HG03460 (cell line): ENCODE measurements around the gene VPS13D.
"Not testable (repeated sequence)": the region's sequence is repeated elsewhere in the genome, so short reads cannot be mapped to it uniquely, and the experiment has no call there.

ENCODE experiments used
- ATAC-seq: cut with Tn5 transposase; IDR thresholded peaks from one replicate; pipeline ENCODE4 v1.9.1; 2021; ENCODE audit not compliant: unreplicated experiment

VPS13D gene

DNA sequence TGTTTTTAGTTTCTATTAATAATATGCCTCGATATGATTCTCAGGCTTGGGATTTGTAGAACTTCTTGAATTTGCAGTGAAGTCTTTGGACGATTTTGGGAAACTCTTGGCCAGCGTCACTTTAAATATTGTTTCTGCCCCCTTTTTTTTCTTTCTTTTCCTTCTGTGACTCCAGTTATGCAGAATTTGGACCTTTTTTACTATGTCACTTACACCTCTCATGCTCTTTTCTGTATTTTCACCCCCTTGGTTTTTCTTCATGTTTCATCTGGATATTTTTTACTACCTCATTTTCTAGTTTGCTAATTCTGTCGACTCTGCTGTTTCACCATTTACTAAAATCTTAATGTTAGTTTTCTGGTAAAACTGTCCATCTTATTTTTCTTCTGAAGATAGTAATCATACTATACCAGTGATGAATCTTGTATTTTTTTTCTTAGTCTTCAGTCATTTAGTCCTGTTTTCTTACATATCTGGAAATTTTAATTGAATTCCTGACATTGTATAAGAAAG lies 214.6 kb downstream of the VPS13D start:
- ATAC-seq, result no peak

DNA sequence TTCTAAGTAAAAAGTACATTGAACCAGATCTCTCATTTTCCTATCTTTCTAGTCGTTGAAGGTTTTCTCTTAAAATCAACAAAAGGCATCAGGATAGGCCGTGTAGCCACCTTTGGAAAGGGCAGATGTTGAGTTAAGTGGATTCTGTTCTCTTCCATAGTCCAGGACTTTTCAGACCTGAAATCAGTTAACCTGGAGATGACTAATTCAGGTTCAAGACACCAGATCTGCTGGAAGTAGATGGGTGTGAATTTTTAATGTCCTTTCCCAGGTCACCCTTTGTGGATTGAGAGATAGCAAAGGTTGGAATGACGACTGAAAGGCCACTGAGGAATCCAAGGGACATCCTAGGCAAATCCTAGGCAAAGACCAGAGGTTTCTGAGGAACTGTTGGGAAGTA lies 215.4 kb downstream of the VPS13D start:
- ATAC-seq, result no peak

DNA sequence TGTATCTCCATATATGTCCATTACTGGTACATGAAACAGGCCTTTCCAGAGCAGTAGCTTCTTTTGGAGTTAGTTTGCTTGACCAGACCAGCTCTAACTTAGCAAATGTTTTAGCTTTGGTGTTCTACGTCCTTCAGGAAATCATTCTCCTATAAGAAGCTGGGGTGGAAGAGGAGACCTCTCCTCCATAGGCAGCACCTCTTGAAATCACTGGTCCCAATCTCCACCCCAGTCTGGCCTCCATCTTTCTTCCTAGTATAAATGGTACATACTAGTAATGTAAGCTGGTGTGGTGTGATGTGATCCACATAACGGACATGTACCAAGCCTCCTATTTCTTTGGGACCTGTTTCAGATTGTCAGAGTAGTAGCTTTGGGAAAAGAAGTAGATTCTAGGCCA lies 216.8 kb downstream of the VPS13D start:
- no peak for ATAC-seq

DNA sequence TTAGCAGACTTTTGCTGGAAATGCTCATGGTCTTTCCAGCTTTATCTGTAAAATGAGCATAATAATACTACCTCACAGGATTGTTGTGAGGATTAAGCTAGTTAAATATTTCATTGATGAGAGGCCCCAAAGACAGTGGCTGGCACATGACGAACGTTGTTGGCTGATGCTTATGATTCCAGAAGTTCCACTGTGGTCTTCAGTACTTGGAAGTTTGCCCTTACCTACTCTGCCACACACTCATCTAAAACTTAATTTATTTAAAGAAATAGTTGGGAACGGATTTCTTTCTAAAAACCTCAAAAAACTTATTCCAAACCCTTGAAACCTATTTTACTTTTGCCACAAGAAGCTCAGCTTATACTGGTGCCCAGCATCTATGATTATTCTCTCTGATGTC lies 217.5 kb downstream of the VPS13D start:
- no peak for ATAC-seq

DNA sequence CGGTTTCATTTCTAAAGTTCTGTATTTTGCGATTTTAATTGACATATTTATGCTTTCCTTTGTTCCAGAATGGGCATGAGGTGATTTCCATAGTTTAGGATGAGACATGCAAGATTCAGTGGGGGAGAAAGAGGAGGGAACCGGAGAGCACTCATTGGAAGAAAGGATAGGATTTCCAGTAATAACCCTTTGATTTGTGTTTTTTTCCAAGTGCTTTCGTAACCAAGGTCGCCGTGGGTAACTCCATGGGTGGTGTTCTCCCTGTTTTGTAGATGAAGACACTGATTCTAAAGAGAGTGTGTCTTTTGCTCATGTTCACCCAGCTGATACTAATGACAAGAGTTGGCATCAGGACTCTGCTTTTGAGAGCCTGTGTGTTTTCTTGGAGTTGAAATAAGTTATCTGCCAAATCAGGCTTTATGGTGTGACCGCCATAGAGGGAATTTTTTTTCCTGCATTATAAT lies 218.1 kb downstream of the VPS13D start:
- ATAC-seq, result no peak

DNA sequence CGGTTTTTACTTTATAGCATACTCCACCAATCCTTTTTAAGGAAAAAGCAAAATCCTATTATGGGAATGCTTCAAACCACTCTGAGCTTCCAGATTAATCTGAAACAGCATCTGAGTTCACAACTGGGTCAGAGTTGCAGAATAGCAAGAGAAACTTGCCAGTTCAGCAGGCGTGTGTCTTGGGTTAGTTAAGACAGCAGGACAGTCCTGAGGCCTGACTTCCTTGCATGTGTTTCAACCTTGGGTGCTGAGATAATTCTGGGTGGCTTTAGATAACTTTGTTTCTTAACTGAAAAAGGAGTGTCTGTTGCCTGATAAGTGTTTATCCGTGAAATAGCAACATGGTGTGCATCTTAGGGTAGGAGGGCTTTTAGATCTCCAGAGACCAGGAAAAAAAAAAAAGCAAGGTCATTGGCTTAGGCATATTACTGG lies 218.9 kb downstream of the VPS13D start:
- ATAC-seq, result no peak

DNA sequence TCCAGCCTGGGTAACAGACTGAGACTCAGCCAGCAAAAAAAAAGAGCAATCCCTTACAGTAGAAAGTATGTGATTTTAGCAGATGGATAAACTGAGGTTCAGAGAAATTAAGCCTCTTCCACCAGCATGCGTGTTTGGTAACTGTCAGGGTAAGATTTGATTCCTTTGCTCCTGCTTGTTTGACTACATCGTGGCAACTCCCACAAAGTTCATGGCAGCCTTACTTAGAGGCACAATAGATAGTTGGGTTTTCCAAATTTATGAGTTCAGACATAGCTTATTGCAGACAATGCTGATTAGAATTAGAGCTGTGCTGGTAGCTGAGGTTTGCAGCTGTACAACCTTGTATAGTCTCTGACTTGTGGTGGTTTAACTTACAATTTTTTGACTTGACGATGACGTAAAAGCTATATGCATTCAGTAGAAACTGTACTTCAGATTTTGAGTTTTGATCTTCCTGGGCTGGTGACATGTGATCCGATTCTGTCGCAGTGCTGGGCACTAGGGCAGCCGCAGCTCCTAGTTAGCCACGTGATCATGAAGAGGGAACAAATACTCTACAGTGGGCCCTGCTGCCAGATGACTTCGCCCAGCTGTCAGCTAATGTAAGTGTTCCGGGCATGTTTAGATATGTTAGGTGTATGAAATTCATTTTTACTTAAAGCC lies 220.4 kb downstream of the VPS13D start:
- no peak for ATAC-seq

DNA sequence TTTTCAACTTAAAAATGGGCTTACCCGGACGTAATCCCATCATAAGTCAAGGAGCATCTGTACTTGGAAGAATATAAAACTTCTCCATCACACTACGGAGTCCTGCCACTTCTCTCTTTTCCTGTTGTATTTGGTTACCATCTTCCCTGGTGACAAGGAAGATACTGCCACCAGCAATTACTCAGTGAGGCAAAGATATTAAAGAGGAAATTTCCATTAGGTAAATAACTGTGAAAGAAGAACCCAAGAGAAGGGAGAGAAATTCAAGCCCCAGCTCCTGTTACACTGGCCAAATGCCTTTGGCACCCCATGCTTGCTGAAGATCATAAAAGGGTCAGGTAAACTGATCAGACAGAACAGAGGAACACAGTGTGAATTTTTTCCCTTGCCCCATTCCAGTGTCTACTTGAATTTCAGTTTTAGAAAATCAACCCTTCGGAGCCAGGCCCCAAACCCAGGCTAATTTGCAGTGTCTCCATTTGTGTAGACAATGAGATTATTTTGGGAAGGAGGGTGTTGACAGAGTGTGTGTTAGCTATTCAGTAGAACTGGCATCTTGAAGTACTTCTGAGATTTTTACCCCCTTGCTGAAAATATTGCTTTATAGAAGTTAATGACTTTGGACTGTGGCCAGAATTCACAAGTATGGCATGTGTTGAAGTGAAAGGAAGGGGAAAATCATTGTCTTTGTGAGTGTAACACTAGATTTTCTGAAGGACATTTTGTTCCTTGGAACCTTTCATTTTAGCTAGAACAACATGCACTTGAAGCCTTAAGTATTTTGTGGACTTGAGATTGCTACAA lies 221.1 kb downstream of the VPS13D start:
- ATAC-seq, result no peak

DNA sequence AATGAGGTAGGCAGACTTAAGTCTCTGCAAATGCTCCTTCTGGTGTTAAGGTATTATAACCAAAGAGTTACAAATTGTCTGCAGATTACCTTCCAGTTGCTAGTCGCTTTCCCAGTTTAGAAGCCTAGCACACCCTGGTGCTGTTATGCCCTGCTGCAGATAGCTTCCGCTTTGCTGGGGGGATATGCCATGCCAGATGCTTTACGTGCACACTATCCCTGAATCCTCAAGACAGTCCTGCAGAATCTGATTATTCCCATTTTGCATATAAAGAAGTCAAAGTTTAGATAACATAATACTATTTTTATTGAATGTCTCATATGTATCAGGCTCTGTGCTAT lies 221.7 kb downstream of the VPS13D start:
- ATAC-seq, result no peak

DNA sequence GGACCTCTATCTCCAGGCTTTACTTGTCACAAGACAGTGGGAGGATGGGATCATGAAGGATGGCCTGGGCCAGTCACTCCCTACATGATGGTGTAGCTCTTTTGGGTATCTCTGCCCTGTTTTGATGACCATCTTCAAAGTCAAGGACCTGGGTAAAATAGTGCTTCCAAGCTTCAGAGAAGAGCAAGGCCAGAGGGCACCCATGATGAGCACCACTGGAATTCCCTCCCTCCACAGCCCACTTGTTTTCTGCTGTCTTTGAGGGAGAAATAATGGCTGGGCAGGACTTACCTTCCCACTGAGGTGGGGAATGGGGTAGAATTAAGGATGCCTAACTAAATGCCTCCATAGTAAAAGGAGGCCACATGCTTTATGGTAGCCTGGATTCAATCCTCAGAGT lies 222.4 kb downstream of the VPS13D start:
- ATAC-seq, result no peak

DNA sequence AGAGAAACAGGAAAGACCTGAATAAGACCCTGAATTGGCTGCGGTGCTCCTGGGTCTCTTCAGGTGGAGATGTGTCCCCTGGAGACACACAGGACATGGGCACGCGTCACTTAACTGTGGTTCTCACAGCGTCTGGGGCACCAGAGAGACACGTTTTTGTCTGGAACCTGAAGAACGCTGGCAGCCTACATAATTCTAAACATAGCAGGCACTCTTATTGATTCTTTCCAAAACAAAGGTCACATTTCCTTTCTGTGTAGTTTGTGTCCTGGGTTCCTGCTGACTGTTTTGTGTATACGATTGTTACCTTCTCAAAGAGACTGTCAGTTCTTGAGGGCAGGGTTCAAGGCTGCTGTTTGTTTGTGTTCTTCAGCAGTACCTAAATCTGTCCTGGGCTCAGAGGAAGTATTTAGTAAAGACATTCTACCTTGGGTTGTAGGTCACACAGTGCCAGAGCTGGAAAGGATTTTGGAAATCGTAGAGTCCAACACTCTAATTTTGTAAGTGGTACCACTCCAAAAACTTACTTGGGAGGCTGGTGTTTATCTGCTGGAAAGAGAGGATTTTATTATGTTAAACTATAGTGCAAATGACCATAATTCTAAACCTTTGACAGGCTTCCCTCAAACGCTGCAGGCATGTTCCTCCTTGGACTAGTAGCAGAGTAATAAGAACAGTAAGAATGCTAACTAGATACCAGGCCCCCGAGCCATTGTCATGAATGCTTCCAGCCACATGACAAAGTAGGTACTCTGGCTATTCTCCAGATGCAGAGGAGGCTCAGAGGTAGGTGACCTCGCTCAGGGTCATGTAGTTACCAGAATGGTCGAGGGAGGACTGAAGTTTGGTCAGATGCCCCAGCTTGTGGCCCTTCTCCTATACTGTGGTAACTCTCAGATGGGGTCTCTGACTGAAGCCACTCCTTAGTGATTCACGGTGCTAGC lies 223.8 kb downstream of the VPS13D start:
- ATAC-seq, result no peak

DNA sequence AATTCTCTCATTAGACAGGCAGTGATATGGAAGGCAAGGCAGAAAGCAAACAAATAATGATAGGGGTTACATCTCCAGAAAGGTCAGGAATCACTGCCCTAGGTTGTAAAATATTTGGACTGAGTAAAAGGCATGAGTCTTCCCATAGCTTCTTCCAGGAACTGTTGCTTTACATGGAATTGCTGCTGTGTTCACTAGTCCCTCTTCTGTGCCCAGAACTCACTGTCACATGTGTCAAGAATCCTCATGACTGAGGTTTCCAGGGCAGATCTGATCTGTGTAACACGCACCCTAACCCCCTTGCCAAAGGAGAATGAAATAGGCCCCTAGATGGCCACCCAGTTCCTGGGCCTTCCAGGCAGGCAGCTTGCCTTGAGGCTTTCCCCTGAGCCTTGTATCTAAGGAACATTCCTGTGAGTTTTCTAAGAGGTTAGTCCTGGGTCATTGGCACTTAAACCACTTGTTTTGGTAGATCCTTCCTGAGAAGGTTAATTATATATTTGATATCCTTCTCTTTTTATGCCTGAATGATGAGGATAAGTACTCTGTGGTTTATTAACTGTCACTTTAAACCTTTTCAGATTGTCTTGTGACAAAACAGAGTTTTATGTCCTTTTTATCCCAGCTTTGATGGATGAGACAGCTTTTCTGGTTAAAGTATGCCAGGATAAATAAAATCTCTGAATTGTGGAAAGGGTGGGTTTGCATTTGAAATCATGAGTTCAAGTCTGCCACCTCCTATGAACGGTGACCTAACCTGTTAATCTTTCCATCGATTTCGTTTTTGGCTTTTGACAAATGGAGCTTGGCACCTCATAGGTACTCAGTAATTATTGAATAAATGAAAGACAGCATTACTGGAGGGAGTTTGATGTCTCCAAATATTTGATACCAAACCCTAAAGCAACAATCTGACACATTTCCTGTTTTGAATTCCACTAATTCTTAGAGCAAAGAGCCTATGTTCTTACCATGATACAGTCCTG lies 224.9 kb downstream of the VPS13D start:
- no peak for ATAC-seq

DNA sequence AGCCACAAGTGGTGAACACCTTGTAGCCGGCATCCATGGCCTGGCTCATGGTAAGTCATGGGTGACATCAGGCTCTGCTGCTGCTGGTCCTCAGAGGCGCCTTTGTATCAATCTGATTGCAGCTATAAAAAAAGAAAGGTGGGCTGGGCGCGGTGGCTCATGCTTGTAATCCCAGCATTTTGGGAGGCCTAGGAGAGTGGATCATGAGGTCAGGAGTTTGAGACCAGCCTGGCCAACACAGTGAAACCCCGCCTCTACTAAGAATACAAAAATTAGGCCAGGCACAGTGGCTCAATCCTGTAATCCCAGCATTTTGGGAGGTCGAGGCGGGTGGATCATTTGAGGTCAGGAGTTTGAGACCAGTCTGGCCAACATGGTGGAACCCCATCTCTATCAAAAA lies 226.3 kb downstream of the VPS13D start:
- ATAC-seq, result not testable (repeated sequence)

DNA sequence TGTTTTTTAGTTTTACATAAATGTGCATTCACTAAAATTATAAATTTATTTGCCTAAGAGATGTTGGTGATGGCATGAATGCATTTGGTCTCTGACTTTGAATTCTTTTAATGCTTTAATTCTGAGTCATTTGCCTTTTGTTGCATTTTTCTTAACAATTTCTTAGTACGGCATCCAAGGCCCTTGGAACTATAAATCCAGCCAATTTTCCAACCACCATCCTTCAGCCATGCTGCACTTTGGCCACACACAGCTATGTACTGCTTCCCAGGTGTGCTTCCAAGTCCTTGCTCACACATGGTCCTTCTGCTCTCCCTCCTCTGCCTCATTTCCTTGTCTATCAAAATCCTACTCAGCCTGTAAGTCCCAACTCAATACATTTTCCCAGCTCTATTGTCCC lies 227.1 kb downstream of the VPS13D start:
- no peak for ATAC-seq

DNA sequence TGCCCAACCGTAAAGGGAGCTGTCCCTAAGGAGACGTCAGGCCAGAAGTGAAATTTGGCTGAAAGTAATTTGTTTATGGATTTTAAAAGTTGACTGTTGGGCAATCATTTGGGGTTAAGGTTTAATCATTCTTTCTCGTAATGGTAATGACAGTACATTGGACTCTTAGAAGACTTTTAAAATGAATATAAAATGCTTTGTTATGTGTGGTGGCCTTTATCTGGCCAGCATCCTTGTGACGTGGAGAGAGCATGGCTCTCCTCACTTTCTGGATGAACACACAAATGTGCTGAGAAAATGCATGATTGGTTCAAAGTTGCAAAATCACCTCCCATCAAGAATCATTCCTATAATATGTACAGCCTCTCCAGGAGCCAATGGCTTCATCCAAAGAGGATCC lies 227.9 kb downstream of the VPS13D start:
- no peak for ATAC-seq

DNA sequence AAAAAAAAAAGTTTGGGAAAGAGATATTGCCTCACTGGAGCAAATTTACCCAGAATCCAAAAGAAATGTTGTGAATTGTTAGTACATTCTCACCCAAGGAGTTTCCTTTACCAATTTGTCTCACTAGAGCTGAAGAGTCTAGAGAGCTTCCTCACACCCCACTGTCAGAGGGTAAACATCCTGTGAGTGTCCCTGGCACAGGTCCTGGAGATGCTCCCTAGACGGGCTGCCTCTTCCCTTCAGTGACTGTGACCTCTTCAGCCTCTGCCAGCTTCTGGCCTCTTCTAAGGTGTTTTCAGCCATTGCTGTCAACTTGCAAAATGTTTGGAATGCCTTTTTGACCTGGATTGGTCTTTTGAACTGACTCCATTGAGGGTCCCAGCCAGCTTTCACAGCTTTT lies 228.7 kb downstream of the VPS13D start:
- no peak for ATAC-seq

DNA sequence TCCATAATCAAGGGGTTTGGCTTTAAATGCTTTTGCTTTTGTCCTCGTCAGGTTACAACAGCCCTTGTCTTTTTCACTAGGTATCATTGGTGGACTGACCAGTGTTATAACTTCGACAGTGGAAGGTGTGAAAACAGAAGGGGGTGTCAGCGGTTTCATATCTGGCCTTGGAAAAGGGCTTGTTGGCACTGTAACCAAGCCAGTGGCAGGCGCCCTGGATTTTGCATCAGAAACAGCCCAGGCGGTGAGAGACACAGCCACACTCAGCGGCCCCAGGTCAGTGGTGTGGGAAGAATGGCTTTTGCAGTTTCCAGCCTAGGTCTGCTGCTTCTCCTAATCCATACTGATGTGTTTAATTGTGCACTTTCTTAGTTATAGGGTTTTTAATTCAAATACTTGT lies 230.3 kb downstream of the VPS13D start:
- no peak for ATAC-seq

DNA sequence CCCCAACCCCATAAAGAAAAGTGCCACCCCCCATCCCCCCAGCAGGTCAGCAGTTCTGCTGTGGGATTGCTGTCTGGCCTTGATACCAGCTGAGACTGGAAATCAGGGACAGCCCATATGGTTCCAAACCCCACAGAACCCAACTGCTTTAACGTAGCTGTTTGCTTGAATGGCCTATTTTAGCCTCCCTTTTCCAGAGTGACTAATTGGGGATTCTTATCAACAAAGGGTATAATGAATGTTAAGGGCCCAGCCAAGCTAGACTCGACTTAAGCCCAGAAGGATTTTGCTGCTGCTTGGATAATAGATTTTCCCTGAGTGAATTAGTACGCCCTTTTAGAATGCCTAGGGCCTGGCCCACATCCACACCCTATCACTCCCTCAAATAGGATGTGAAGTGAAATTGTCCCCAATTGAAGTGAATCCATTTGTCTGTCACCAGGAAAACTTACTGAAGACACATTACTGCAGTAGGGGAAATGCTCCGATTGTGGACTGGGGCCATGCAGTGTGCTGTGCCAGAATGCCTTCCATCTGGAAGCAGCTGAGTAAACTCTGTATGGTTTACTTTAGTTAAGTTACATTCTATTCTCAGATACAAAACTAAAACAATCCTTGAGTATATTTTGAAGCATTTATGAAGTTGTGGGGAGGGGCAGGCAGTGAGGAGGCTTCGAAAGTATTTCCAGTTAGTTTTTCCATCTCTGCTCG lies 231.2 kb downstream of the VPS13D start:
- ATAC-seq, result no peak

DNA sequence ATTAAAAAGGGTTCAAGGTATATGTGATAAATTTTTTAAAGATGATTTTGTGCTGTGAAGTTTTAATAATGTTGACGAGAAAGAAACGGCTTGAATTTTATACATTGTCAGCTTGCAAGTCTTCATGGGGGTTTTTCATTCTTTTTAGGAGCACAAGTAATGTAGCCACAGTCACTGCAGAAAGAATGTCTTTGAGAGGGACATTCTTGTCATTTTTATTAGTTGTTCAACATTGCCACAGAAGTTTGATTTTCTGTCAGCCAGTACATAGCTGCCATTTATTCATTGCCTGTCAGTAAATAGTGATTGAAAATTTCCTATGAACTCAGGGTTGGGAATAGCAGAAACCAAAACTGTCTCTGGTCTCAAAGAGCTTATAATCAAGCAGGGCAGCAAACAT lies 231.9 kb downstream of the VPS13D start:
- ATAC-seq, result no peak

DNA sequence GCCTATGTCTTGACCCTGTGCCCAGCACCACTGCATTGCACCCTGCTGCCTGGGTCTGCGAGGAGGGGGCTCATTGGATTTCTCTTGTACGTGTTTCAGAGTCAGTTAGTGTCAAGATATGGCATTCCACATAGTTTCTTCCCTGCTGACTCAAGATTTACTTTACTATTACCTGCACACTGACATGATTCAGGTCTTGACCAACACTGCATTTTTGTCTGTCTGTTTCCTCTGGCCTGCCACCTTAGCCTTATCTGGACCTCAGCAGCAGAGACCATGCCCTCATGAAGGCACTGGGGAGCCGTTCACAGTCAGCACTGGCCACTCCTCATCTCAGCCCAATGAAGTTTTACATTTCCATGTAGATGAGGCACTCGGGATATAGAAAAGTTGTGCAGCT lies 232.8 kb downstream of the VPS13D start:
- no peak for ATAC-seq
